Muscle of arm (tissue), 12 donors: ENCODE data around the gene OR13C8. TPM values are rescaled to one million over a fixed set of nuclear protein-coding genes. Genes with fewer than 3 reads are reported as not detected.

Experiments
- DNase-seq: peaks from one replicate; pipeline ENCODE4 v3.0.0-alpha.2; 2013
- polyA plus RNA-seq, 12 donors: library from polyadenylated mRNA; unstranded; fragments of 120-200 nt; gene quantifications; one replicate each; pipeline ENCODE4 v1.2.1, GENCODE V29; 2013; ENCODE audit not compliant: insufficient read length in 12 of 12

The OR13C8 gene
- polyA plus RNA-seq, 12 donors = not detected

- no peak for DNase-seq
These were observed 42.2 kb downstream of the OR13C8 start for GRCh38 chr9:104611213-104611612.

- DNase-seq = no peak
These were observed 48.5 kb downstream of the OR13C8 start for GRCh38 chr9:104617418-104617817.

GRCh38 chr9:104618104-104618503, 49.1 kb downstream of the OR13C8 start, which contains the start of gene OR13C9:
TSS of gene OR13C9 (minus strand) at chr9:104618204. CDS start at chr9:104618204, 0 bp downstream.
- no peak for DNase-seq

Other genes starting within 250 kb of the OR13C8 start
- gene OR13F1, start 64.9 kb upstream of the OR13C8 start, polyA plus RNA-seq = not detected
- not detected for gene OR13C4, start 42.0 kb upstream of the OR13C8 start, polyA plus RNA-seq
- not detected for gene OR13C3, start 32.3 kb upstream of the OR13C8 start, polyA plus RNA-seq
- not detected for gene OR13C5, start 30.2 kb downstream of the OR13C8 start, polyA plus RNA-seq
- under 1 TPM in 2 of 12 donors, not detected in 10; 0.19 to 0.20 TPM for gene OR13C2, start 36.5 kb downstream of the OR13C8 start, polyA plus RNA-seq
- gene OR13C9, start 49.0 kb downstream of the OR13C8 start, polyA plus RNA-seq = not detected
- gene OR13D1, start 125.3 kb downstream of the OR13C8 start, polyA plus RNA-seq = not detected
- 10 to 100 TPM in 11 of 12 donors, not detected in 1; 34.8 to 81.0 (median 62.3) TPM for gene NIPSNAP3A, start 178.5 kb downstream of the OR13C8 start, polyA plus RNA-seq
- gene NIPSNAP3B, start 195.0 kb downstream of the OR13C8 start, polyA plus RNA-seq = 10 to 100 TPM in 11 of 12 donors, not detected in 1; 11.5 to 39.2 (median 22.6) TPM